ENCODE measurements around the gene LAMB1.
"Not testable (repeated sequence)": the region's sequence is repeated elsewhere in the genome, so short reads cannot be mapped to it uniquely, and the experiment has no call there.

Gene LAMB1

GRCh38 chr7:108037741-108038140, 34.8 kb upstream of the LAMB1 start:
- DNase-seq (ENCODE audit: low spot score) (no peak), ATAC-seq (ENCODE audit: low read depth) (no peak)
- TF ChIP-seq CTCF (IDR thresholded peaks at IDR 0.05; ENCODE audit: poor library complexity, severe bottlenecking) = no peak
- no peaks in the 10 kb centered on the region for H3K36me3 ChIP-seq (ENCODE audit: low read depth)
- no peak overlapping the region for H3K27ac ChIP-seq (ENCODE audit: poor library complexity, severe bottlenecking)
- no peaks in the 10 kb centered on the region for H3K4me1 ChIP-seq (ENCODE audit: insufficient read depth, poor library complexity, severe bottlenecking)
- no peaks in the 10 kb centered on the region for H3K9me3 ChIP-seq (ENCODE audit: severe bottlenecking)
- no peak overlapping the region for H3K4me3 ChIP-seq (ENCODE audit: severe bottlenecking)
- H3K27me3 ChIP-seq (ENCODE audit: insufficient read depth, poor library complexity, severe bottlenecking) = no peaks in the 10 kb centered on the region

GRCh38 chr7:108037140-108037539, 34.2 kb upstream of the LAMB1 start:
- no peak for DNase-seq (ENCODE audit: low spot score)
- Histone ChIP-seq H3K27me3 (ENCODE audit: insufficient read depth, poor library complexity, severe bottlenecking) (no peaks in the 10 kb centered on the region), H3K4me1 (ENCODE audit: insufficient read depth, poor library complexity, severe bottlenecking) (no peaks in the 10 kb centered on the region), H3K4me3 (ENCODE audit: severe bottlenecking) (no peak overlapping the region), H3K9me3 (ENCODE audit: severe bottlenecking) (no peaks in the 10 kb centered on the region), H3K36me3 (ENCODE audit: low read depth) (no peaks in the 10 kb centered on the region), H3K27ac (ENCODE audit: poor library complexity, severe bottlenecking) (no peak overlapping the region)
- no peak for TF ChIP-seq CTCF (IDR thresholded peaks at IDR 0.05; ENCODE audit: poor library complexity, severe bottlenecking)
- ATAC-seq (ENCODE audit: low read depth) = no peak

GRCh38 chr7:108034586-108034985, 31.6 kb upstream of the LAMB1 start:
- H3K4me3 ChIP-seq (ENCODE audit: severe bottlenecking) = no peak overlapping the region

GRCh38 chr7:108033776-108034497, 31.0 kb upstream of the LAMB1 start:
- ATAC-seq (ENCODE audit: low read depth) = no peak
- H3K4me3 ChIP-seq (ENCODE audit: severe bottlenecking) = no peak overlapping the region
- no peak for TF ChIP-seq CTCF (IDR thresholded peaks at IDR 0.05; ENCODE audit: poor library complexity, severe bottlenecking)

More at GRCh38 chr7:108034586-108034985, 31.6 kb upstream of the LAMB1 start:
- Histone ChIP-seq H3K4me1 (ENCODE audit: insufficient read depth, poor library complexity, severe bottlenecking) (peaks cover 7% of the 10 kb centered on the region), H3K36me3 (ENCODE audit: low read depth) (no peaks in the 10 kb centered on the region), H3K27me3 (ENCODE audit: insufficient read depth, poor library complexity, severe bottlenecking) (no peaks in the 10 kb centered on the region), H3K9me3 (ENCODE audit: severe bottlenecking) (no peaks in the 10 kb centered on the region), H3K27ac (ENCODE audit: poor library complexity, severe bottlenecking) (no peak overlapping the region)
- ATAC-seq (ENCODE audit: low read depth) (no peak), DNase-seq (ENCODE audit: low spot score) (no peak)
- TF ChIP-seq CTCF (IDR thresholded peaks at IDR 0.05; ENCODE audit: poor library complexity, severe bottlenecking) = no peak

GRCh38 chr7:108033309-108033708, 30.3 kb upstream of the LAMB1 start:
- not testable (repeated sequence) for H3K4me3 ChIP-seq (ENCODE audit: severe bottlenecking); H3K36me3 ChIP-seq (ENCODE audit: low read depth); H3K27ac ChIP-seq (ENCODE audit: poor library complexity, severe bottlenecking); H3K4me1 ChIP-seq (ENCODE audit: insufficient read depth, poor library complexity, severe bottlenecking); H3K9me3 ChIP-seq (ENCODE audit: severe bottlenecking); DNase-seq (ENCODE audit: low spot score); ATAC-seq (ENCODE audit: low read depth); H3K27me3 ChIP-seq (ENCODE audit: insufficient read depth, poor library complexity, severe bottlenecking)

More at GRCh38 chr7:108033776-108034497, 31.0 kb upstream of the LAMB1 start:
- no peak for DNase-seq (ENCODE audit: low spot score)
- H3K4me1 ChIP-seq (ENCODE audit: insufficient read depth, poor library complexity, severe bottlenecking) = peaks cover 7% of the 10 kb centered on the region
- no peaks in the 10 kb centered on the region for H3K27me3 ChIP-seq (ENCODE audit: insufficient read depth, poor library complexity, severe bottlenecking)
- no peak overlapping the region for H3K27ac ChIP-seq (ENCODE audit: poor library complexity, severe bottlenecking)
- H3K36me3 ChIP-seq (ENCODE audit: low read depth) = no peaks in the 10 kb centered on the region
- no peaks in the 10 kb centered on the region for H3K9me3 ChIP-seq (ENCODE audit: severe bottlenecking)

Measured in RWPE2 (cell line).